Measurements from ENCODE around the gene CTNNBL1.

Gene CTNNBL1

GRCh38 chr20:37838769-37839431 is 145.1 kb downstream of the CTNNBL1 start:
- Histone ChIP-seq H3K4me3 (ENCODE audit: low read length) (no peak overlapping the region), H3K79me2 (ENCODE audit: control insufficient read depth, insufficient read depth, low read length) (no peaks in the 10 kb centered on the region), H3K79me1 (ENCODE audit: low read length) (no peaks in the 10 kb centered on the region), H3K18ac (ENCODE audit: low read length) (no peak overlapping the region), H2BK120ac (ENCODE audit: low read depth, low read length) (no peak overlapping the region), H3K56ac (ENCODE audit: low read length) (no peak overlapping the region), H4K8ac (ENCODE audit: low read depth, low read length) (no peak overlapping the region), H3K4me1 (ENCODE audit: control insufficient read depth, low read depth, low read length) (no peaks in the 10 kb centered on the region), H3K36me3 (ENCODE audit: control insufficient read depth, insufficient read depth, low read length) (no peaks in the 10 kb centered on the region), H3K4ac (ENCODE audit: low read depth, low read length) (no peak overlapping the region), H2BK5ac (ENCODE audit: low read length) (no peak overlapping the region), H3K9ac (ENCODE audit: low read length) (no peak overlapping the region), H3K27me3 (ENCODE audit: insufficient read depth, low read length, poor library complexity) (no peaks in the 10 kb centered on the region), H4K5ac (ENCODE audit: low read length) (no peak overlapping the region), H3K23ac (ENCODE audit: low read length) (no peak overlapping the region), H2BK15ac (replicated peaks; ENCODE audit: low read depth) (no peak overlapping the region), H3K4me2 (ENCODE audit: low read length) (no peak overlapping the region), H3K27ac (ENCODE audit: low read depth, low read length) (no peak overlapping the region), H2AK5ac (ENCODE audit: low read length) (no peak overlapping the region)
- DNase-seq = no peak
- WGBS (ENCODE audit: extremely low coverage, insufficient coverage, low lambda C conversion rate) = no CpG with 5 or more reads among the region's 6 CpGs

GRCh38 chr20:37839432-37839827 is 145.6 kb downstream of the CTNNBL1 start:
- no peak overlapping the region for H3K56ac ChIP-seq (ENCODE audit: low read length)
- H3K79me1 ChIP-seq (ENCODE audit: low read length) = no peaks in the 10 kb centered on the region
- no CpG with 5 or more reads among the region's 3 CpGs for WGBS (ENCODE audit: extremely low coverage, insufficient coverage, low lambda C conversion rate)
- no peak overlapping the region for H2BK5ac ChIP-seq (ENCODE audit: low read length)
- no peaks in the 10 kb centered on the region for H3K36me3 ChIP-seq (ENCODE audit: control insufficient read depth, insufficient read depth, low read length)
- no peak overlapping the region for H3K4ac ChIP-seq (ENCODE audit: low read depth, low read length)
- DNase-seq = no peak
- no peaks in the 10 kb centered on the region for H3K79me2 ChIP-seq (ENCODE audit: control insufficient read depth, insufficient read depth, low read length)
- no peak overlapping the region for H2BK120ac ChIP-seq (ENCODE audit: low read depth, low read length)
- H3K27me3 ChIP-seq (ENCODE audit: insufficient read depth, low read length, poor library complexity) = no peaks in the 10 kb centered on the region
- no peak overlapping the region for H3K4me3 ChIP-seq (ENCODE audit: low read length)
- H2BK15ac ChIP-seq (replicated peaks; ENCODE audit: low read depth) = no peak overlapping the region
- H4K5ac ChIP-seq (ENCODE audit: low read length) = no peak overlapping the region
- no peak overlapping the region for H4K8ac ChIP-seq (ENCODE audit: low read depth, low read length)
- no peak overlapping the region for H3K27ac ChIP-seq (ENCODE audit: low read depth, low read length)
- H3K23ac ChIP-seq (ENCODE audit: low read length) = no peak overlapping the region
- no peak overlapping the region for H3K18ac ChIP-seq (ENCODE audit: low read length)
- no peak overlapping the region for H2AK5ac ChIP-seq (ENCODE audit: low read length)
- H3K4me1 ChIP-seq (ENCODE audit: control insufficient read depth, low read depth, low read length) = no peaks in the 10 kb centered on the region
- no peak overlapping the region for H3K4me2 ChIP-seq (ENCODE audit: low read length)
- H3K9ac ChIP-seq (ENCODE audit: low read length) = no peak overlapping the region

- Histone ChIP-seq H4K5ac (ENCODE audit: low read length) (no peak overlapping the region), H3K4me2 (ENCODE audit: low read length) (no peak overlapping the region), H3K4me3 (ENCODE audit: low read length) (no peak overlapping the region), H3K4ac (ENCODE audit: low read depth, low read length) (no peak overlapping the region), H3K18ac (ENCODE audit: low read length) (no peak overlapping the region), H2BK5ac (ENCODE audit: low read length) (no peak overlapping the region), H4K8ac (ENCODE audit: low read depth, low read length) (no peak overlapping the region), H2BK120ac (ENCODE audit: low read depth, low read length) (no peak overlapping the region), H3K9ac (ENCODE audit: low read length) (no peak overlapping the region), H2BK15ac (replicated peaks; ENCODE audit: low read depth) (no peak overlapping the region), H3K23ac (ENCODE audit: low read length) (no peak overlapping the region), H3K56ac (ENCODE audit: low read length) (no peak overlapping the region), H3K27me3 (ENCODE audit: insufficient read depth, low read length, poor library complexity) (no peaks in the 10 kb centered on the region), H3K79me1 (ENCODE audit: low read length) (no peaks in the 10 kb centered on the region), H3K79me2 (ENCODE audit: control insufficient read depth, insufficient read depth, low read length) (no peaks in the 10 kb centered on the region), H3K4me1 (ENCODE audit: control insufficient read depth, low read depth, low read length) (peaks cover 2% of the 10 kb centered on the region), H3K27ac (ENCODE audit: low read depth, low read length) (no peak overlapping the region), H3K36me3 (ENCODE audit: control insufficient read depth, insufficient read depth, low read length) (no peaks in the 10 kb centered on the region), H2AK5ac (ENCODE audit: low read length) (no peak overlapping the region)
- no CpG with 5 or more reads among the region's 7 CpGs for WGBS (ENCODE audit: extremely low coverage, insufficient coverage, low lambda C conversion rate)
- no peak for DNase-seq
Measured at GRCh38 chr20:37839955-37840354, 146.1 kb downstream of the CTNNBL1 start.

- Histone ChIP-seq H4K5ac (ENCODE audit: low read length) (no peak overlapping the region), H3K4ac (ENCODE audit: low read depth, low read length) (no peak overlapping the region), H3K79me2 (ENCODE audit: control insufficient read depth, insufficient read depth, low read length) (no peaks in the 10 kb centered on the region), H2AK5ac (ENCODE audit: low read length) (no peak overlapping the region), H3K4me1 (ENCODE audit: control insufficient read depth, low read depth, low read length) (peaks cover 12% of the 10 kb centered on the region), H3K27me3 (ENCODE audit: insufficient read depth, low read length, poor library complexity) (no peaks in the 10 kb centered on the region), H3K4me2 (ENCODE audit: low read length) (no peak overlapping the region), H3K9ac (ENCODE audit: low read length) (no peak overlapping the region), H4K8ac (ENCODE audit: low read depth, low read length) (no peak overlapping the region), H3K36me3 (ENCODE audit: control insufficient read depth, insufficient read depth, low read length) (no peaks in the 10 kb centered on the region), H2BK15ac (replicated peaks; ENCODE audit: low read depth) (no peak overlapping the region), H3K27ac (ENCODE audit: low read depth, low read length) (no peak overlapping the region), H3K56ac (ENCODE audit: low read length) (no peak overlapping the region), H2BK5ac (ENCODE audit: low read length) (no peak overlapping the region), H2BK120ac (ENCODE audit: low read depth, low read length) (no peak overlapping the region), H3K18ac (ENCODE audit: low read length) (no peak overlapping the region), H3K79me1 (ENCODE audit: low read length) (no peaks in the 10 kb centered on the region), H3K4me3 (ENCODE audit: low read length) (no peak overlapping the region), H3K23ac (ENCODE audit: low read length) (no peak overlapping the region)
- no peak for DNase-seq
Measured at GRCh38 chr20:37841389-37841788, 147.6 kb downstream of the CTNNBL1 start.

GRCh38 chr20:37841971-37842370 is 148.1 kb downstream of the CTNNBL1 start:
- H2AK5ac ChIP-seq (ENCODE audit: low read length) = no peak overlapping the region

GRCh38 chr20:37845241-37845681 is 151.4 kb downstream of the CTNNBL1 start:
- Histone ChIP-seq H4K8ac (ENCODE audit: low read depth, low read length) (no peak overlapping the region), H3K27ac (ENCODE audit: low read depth, low read length) (no peak overlapping the region), H2BK120ac (ENCODE audit: low read depth, low read length) (no peak overlapping the region), H2BK15ac (replicated peaks; ENCODE audit: low read depth) (no peak overlapping the region), H4K5ac (ENCODE audit: low read length) (no peak overlapping the region), H3K4me2 (ENCODE audit: low read length) (peak overlapping the region; percentile 33), H2BK5ac (ENCODE audit: low read length) (peak overlapping the region; percentile 92), H3K27me3 (ENCODE audit: insufficient read depth, low read length, poor library complexity) (no peaks in the 10 kb centered on the region), H3K4ac (ENCODE audit: low read depth, low read length) (no peak overlapping the region), H3K9ac (ENCODE audit: low read length) (no peak overlapping the region), H3K23ac (ENCODE audit: low read length) (no peak overlapping the region), H3K18ac (ENCODE audit: low read length) (no peak overlapping the region), H2AK5ac (ENCODE audit: low read length) (no peak overlapping the region), H3K79me2 (ENCODE audit: control insufficient read depth, insufficient read depth, low read length) (no peaks in the 10 kb centered on the region), H3K4me3 (ENCODE audit: low read length) (no peak overlapping the region), H3K79me1 (ENCODE audit: low read length) (no peaks in the 10 kb centered on the region), H3K4me1 (ENCODE audit: control insufficient read depth, low read depth, low read length) (peaks cover 12% of the 10 kb centered on the region), H3K56ac (ENCODE audit: low read length) (peak overlapping the region; percentile 72), H3K36me3 (ENCODE audit: control insufficient read depth, insufficient read depth, low read length) (no peaks in the 10 kb centered on the region)
- WGBS (ENCODE audit: extremely low coverage, insufficient coverage, low lambda C conversion rate) = no CpG with 5 or more reads among the region's 10 CpGs
- peak; percentile 69 for DNase-seq

More at GRCh38 chr20:37841971-37842370, 148.1 kb downstream of the CTNNBL1 start:
- Histone ChIP-seq H3K4me3 (ENCODE audit: low read length) (no peak overlapping the region), H3K23ac (ENCODE audit: low read length) (no peak overlapping the region), H4K5ac (ENCODE audit: low read length) (no peak overlapping the region), H2BK15ac (replicated peaks; ENCODE audit: low read depth) (no peak overlapping the region), H2BK5ac (ENCODE audit: low read length) (no peak overlapping the region), H3K79me1 (ENCODE audit: low read length) (no peaks in the 10 kb centered on the region), H3K4ac (ENCODE audit: low read depth, low read length) (no peak overlapping the region), H3K56ac (ENCODE audit: low read length) (no peak overlapping the region), H3K4me1 (ENCODE audit: control insufficient read depth, low read depth, low read length) (peaks cover 12% of the 10 kb centered on the region), H3K27me3 (ENCODE audit: insufficient read depth, low read length, poor library complexity) (no peaks in the 10 kb centered on the region), H3K36me3 (ENCODE audit: control insufficient read depth, insufficient read depth, low read length) (no peaks in the 10 kb centered on the region), H3K4me2 (ENCODE audit: low read length) (no peak overlapping the region), H3K27ac (ENCODE audit: low read depth, low read length) (no peak overlapping the region), H2BK120ac (ENCODE audit: low read depth, low read length) (no peak overlapping the region), H3K9ac (ENCODE audit: low read length) (no peak overlapping the region), H3K18ac (ENCODE audit: low read length) (no peak overlapping the region), H3K79me2 (ENCODE audit: control insufficient read depth, insufficient read depth, low read length) (no peaks in the 10 kb centered on the region), H4K8ac (ENCODE audit: low read depth, low read length) (no peak overlapping the region)
- DNase-seq = no peak
- no CpG with 5 or more reads among the region's 6 CpGs for WGBS (ENCODE audit: extremely low coverage, insufficient coverage, low lambda C conversion rate)
